HepG2 (cell line): ENCODE results near the gene FCER1G. TPM values are rescaled to one million over a fixed set of nuclear protein-coding genes. Genes with fewer than 3 reads are reported as not detected.

Experiments used
- ATAC-seq: fragments of 200-7000 bp; cut with Tn5 transposase; 3 replicates; pipeline ENCODE4 v1.9.1; 2020; ENCODE audit warnings: mild to moderate bottlenecking, moderate library complexity
- BruUV-seq: library from RNA; stranded (reverse); fragments of 400-500 nt; replicated peaks from 2 replicates; lab custom pipeline; 2021; lab: Mats Ljungman, UMichigan
- CTCF ChIA-PET: fragments of 300-600 bp; formaldehyde crosslinking; extraction: SDS; loops from one replicate; lab custom pipeline; 2021; ENCODE audit warnings: low total read pairs, inconsistent platforms, low intra/inter-chr PET ratio; lab: Yijun Ruan, JAX
- POLR2A ChIA-PET: fragments of 350-600 bp; sonication (Branson Sonifier 250); formaldehyde crosslinking; loops from one replicate; lab custom pipeline; 2020; ENCODE audit warnings: antibody characterized with exemption, inconsistent platforms; lab: Yijun Ruan, JAX
- DNase-seq: peaks from one replicate; pipeline ENCODE4 v3.0.0-alpha.2; 2015; ENCODE audit warnings: low spot score
- FAIRE-seq: peaks from 3 replicates; lab custom pipeline; 2011; peaks lifted over from hg19 to GRCh38; lab: Jason Lieb, UNC
- H2AFZ ChIP-seq: one replicate; pipeline ENCODE4 v1.6.1; 2011; ENCODE audit warnings: low read length, inconsistent platforms
- H3K27ac ChIP-seq: fragments of 300-600 bp; 3 replicates; pipeline ENCODE4 v1.8.0; 2011; ENCODE audit warnings: mixed run types, mild to moderate bottlenecking, mixed read lengths, low read length, inconsistent platforms; ENCODE audit not compliant: insufficient read depth; ENCODE audit errors: extremely low read length
- H3K27me3 ChIP-seq, 2 experiments: fragments of 200-600 bp in 1 of 2; 2 replicates in 1 of 2; 3 replicates in 1 of 2; pipeline versions ENCODE4 v1.6.0 to v1.8.0; 2011; ENCODE audit warnings: low read length in 2 of 2, mild to moderate bottlenecking in 2 of 2, moderate library complexity in 2 of 2, inconsistent platforms in 1 of 2; ENCODE audit not compliant: insufficient read depth in 2 of 2, control insufficient read depth in 1 of 2
- H3K36me3 ChIP-seq, 2 experiments: fragments of 200-600 bp in 1 of 2; replicated peaks in 1 of 2; 2 replicates in 1 of 2; 3 replicates in 1 of 2; pipeline versions ENCODE4 v1.5.1 to v1.8.0; 2011; ENCODE audit warnings: low read length in 2 of 2, inconsistent platforms in 1 of 2; ENCODE audit not compliant: insufficient read depth in 2 of 2, control insufficient read depth in 1 of 2
- H3K4me1 ChIP-seq: 2 replicates; pipeline ENCODE4 v1.5.1; 2012; ENCODE audit warnings: low read length, inconsistent platforms; ENCODE audit not compliant: insufficient read depth
- H3K4me2 ChIP-seq: 2 replicates; pipeline ENCODE4 v1.6.0; 2011; ENCODE audit warnings: low read depth, low read length, inconsistent platforms
- H3K4me3 ChIP-seq, 3 experiments: fragments of 200-600 bp in 1 of 3; sonication (generic), shearing (Covaris generic) in 1 of 3; replicated peaks in 1 of 3; 2 replicates each; pipeline ENCODE4 v1.5.1; 2011 to 2016; ENCODE audit warnings: low read length in 3 of 3, inconsistent platforms in 2 of 3, low read depth in 2 of 3, mild to moderate bottlenecking in 2 of 3, control low read depth in 1 of 3, mixed read lengths in 1 of 3; ENCODE audit not compliant: insufficient read depth in 1 of 3
- H3K79me2 ChIP-seq: one replicate; pipeline ENCODE4 v1.6.1; 2011; ENCODE audit warnings: low read length, inconsistent platforms; ENCODE audit not compliant: insufficient read depth
- H3K9ac ChIP-seq: 2 replicates; pipeline ENCODE4 v1.6.0; 2011; ENCODE audit warnings: mild to moderate bottlenecking, low read depth, low read length, inconsistent platforms; ENCODE audit not compliant: insufficient read depth
- H3K9me3 ChIP-seq: 2 replicates; pipeline ENCODE4 v1.5.1; 2012; ENCODE audit warnings: mild to moderate bottlenecking, low read length
- H4K20me1 ChIP-seq: 2 replicates; pipeline ENCODE4 v1.6.0; 2011; ENCODE audit warnings: inconsistent platforms, mild to moderate bottlenecking, low read length, moderate library complexity; ENCODE audit not compliant: insufficient read depth
- ARNT2 ChIP-seq: sonication (generic); formaldehyde crosslinking; IDR thresholded peaks from 2 replicates; pipeline ENCODE4 v1.8.0; 2022; ENCODE audit warnings: mild to moderate bottlenecking, low read depth, missing genetic modification reagents, moderate library complexity
- SNAI1 ChIP-seq: sonication (generic); formaldehyde crosslinking; IDR thresholded peaks from 2 replicates; pipeline ENCODE4 v1.5.0; 2020; ENCODE audit warnings: mild to moderate bottlenecking, missing genetic modification reagents, borderline replicate concordance
- ZFP36L2 ChIP-seq: sonication (generic); formaldehyde crosslinking; IDR thresholded peaks from 2 replicates; pipeline ENCODE4 v1.4.0; 2020; ENCODE audit warnings: missing genetic modification reagents
- ZNF382 ChIP-seq: sonication (generic); formaldehyde crosslinking; IDR thresholded peaks from 2 replicates; pipeline ENCODE4 v1.5.0; 2020; ENCODE audit warnings: missing genetic modification reagents, mild to moderate bottlenecking, borderline replicate concordance
- ZNF776 ChIP-seq: sonication (generic); formaldehyde crosslinking; IDR thresholded peaks from 2 replicates; pipeline ENCODE4 v1.4.0; 2020; ENCODE audit warnings: mild to moderate bottlenecking, missing genetic modification reagents
- WGBS: methylation state at CpG from one replicate; pipeline ENCODE4 v1.1.6; 2017; ENCODE audit warnings: low lambda C conversion rate; 5-methylcytosine and 5-hydroxymethylcytosine counted together
- in situ Hi-C: cut with HindIII; loops from 2 replicates; pipeline ENCODE4 v1.10.0; 2017; ENCODE audit warnings: low pct_unique_long_range_greater_than_20kb; ENCODE audit not compliant: extremely low pct_ligation_motif_present
- intact Hi-C: fragments of 100-400 bp; cut with micrococcal nuclease; formaldehyde crosslinking; loops from one replicate; pipeline ENCODE4 v1.10.0; 2022; ENCODE audit not compliant: unreplicated experiment
- polyA plus RNA-seq, 8 experiments: library from polyadenylated mRNA; depleted of rRNA in 3 of 8; stranded (reverse) in 7 of 8; unstranded in 1 of 8; fragments of >200 nt; fragmentation: Illumina TruSeq in 4 of 8; extraction: Trizol in 4 of 8; gene quantifications; 2 replicates each; pipeline versions ENCODE4 v1.2.1 to v1.2.3, GENCODE V29; 2011 to 2016; ENCODE audit warnings: low read depth in 4 of 8, missing spikeins in 1 of 8, mixed read lengths in 1 of 8; ENCODE audit not compliant: insufficient read depth in 1 of 8
- total RNA-seq, 5 experiments: library from RNA; depleted of rRNA; stranded (reverse); fragments of >200 nt; fragmentation: Illumina TruSeq; extraction: Trizol; gene quantifications; 2 replicates each; pipeline ENCODE4 v1.2.3, GENCODE V29; 2016; ENCODE audit warnings: low read depth in 1 of 5
- TF ChIP-seq, protein P1 (sequence below): fragments of 450-650 bp; IDR thresholded peaks from 2 replicates; pipeline ENCODE4 v1.6.1; 2017

FCER1G gene
- total and polyA plus RNA-seq, 2 of the 13 experiments (the other 11 are each of a cell fraction or from before 2014, with no cell fraction given): 1.3 to 6.4 TPM

DNA sequence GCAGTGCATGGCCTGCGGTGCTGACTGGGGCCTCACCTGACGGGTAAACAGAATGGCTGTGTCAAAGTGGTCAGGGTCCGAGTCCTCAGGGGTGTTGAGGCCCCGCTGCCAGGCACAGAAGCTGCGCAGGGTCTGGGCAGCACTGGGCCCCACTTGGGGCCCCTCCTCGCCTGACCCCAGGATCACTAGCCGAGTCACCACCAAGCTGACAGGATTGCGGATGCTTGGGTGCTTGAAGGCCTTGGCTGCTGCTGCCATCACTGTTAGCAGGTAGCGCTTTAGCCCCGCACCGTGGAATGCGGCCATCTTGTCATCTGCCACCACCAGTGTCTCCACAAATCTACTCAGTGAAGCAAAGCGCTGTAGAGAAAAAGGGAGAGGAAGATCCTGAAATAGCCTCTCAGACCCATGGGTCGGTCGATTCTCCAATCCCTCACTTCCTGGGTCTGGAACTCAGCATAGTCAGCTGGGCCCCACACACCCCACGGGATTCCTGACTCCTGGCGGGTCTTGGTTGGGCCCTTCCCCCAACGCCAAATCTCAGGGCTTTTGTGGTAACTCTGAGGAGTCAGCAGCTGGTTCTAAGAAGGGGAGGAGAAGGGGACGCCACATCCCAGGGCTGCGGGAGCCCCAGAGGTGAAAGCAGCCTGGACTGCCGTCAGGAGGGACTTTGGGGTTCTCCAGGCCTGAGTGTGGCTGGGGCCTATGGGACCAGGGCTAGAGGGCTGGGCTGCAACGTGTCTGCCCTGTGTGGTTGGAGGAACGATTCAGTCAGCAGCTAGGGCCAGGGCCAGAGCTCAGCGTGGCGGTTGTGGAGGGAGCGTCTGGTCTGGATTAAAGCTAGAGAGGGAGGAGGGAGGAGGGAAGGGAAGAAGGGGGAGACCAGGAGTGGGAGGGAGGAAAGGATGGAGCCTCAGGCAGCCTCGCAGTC lies 18.3 kb upstream of the FCER1G start (continued):
- no peak for TF ChIP-seq ZFP36L2 (CRISPR knock-in tag)

DNA sequence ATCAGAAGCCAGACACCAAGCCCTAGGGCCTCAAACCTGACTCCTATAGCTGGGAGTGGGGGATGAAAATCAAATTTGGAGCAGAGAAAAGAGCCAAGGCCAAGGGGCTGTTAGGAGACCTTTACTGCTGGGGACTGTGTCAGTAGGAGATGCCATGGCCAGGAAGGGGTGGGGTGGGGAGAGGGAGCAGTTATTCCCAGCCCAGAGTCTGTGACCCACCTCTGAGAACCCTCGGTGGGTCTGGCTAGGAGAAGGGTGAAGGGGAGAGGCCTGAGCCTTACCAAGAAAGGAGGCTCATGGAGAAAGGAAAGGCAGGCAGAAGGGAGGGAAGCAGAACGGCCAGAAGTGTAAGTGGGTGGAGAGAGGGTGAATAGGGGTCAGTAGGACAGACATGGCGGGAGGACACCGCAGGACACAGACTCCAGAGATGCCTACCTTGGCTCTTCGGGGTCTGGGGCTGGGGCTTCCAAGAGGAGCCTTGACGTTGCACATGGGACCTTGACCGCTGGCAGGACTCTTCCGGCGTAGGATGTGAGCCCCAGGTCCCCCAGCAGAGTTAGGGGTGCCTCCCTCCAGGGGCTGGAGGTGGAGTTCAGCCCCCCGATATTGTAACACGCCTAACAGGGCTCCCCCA lies 17.4 kb upstream of the FCER1G start:
- Histone ChIP-seq H3K4me3 (peak overlapping the region; percentile 54 to 85 (median 56)), H3K27ac (no peak overlapping the region), H3K4me1 (peaks cover 69% of the 10 kb centered on the region), H3K27me3 (no peaks in the 10 kb centered on the region; a peak in 1 of 5 replicates), H4K20me1 (no peaks in the 10 kb centered on the region), H3K9me3 (no peaks in the 10 kb centered on the region), H3K9ac (peak overlapping the region; percentile 56), H3K36me3 (no peaks in the 10 kb centered on the region), H2AFZ (no peak overlapping the region), H3K79me2 (peaks cover 3% of the 10 kb centered on the region), H3K4me2 (peak overlapping the region; percentile 98)
- CTCF ChIA-PET: no interaction called here
- TF ChIP-seq ZNF382 (CRISPR knock-in tag): no peak
- TF ChIP-seq ZNF776 (CRISPR knock-in tag): 0 out of 2 replicates have a peak, but pooled peaks have one; percentile 53
- TF ChIP-seq, protein P1, sequence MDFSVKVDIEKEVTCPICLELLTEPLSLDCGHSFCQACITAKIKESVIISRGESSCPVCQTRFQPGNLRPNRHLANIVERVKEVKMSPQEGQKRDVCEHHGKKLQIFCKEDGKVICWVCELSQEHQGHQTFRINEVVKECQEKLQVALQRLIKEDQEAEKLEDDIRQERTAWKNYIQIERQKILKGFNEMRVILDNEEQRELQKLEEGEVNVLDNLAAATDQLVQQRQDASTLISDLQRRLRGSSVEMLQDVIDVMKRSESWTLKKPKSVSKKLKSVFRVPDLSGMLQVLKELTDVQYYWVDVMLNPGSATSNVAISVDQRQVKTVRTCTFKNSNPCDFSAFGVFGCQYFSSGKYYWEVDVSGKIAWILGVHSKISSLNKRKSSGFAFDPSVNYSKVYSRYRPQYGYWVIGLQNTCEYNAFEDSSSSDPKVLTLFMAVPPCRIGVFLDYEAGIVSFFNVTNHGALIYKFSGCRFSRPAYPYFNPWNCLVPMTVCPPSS: no peak
- TF ChIP-seq ARNT2: 0 out of 2 replicates have a peak, but pooled peaks have one; percentile 7
- 0 out of 2 replicates have a peak, but pooled peaks have one; percentile 36 for TF ChIP-seq SNAI1
- in situ Hi-C loops (loop anchor here (5.0 kb wide), 1 partner anchor 185 kb away; no protein-coding TSS in a partner anchor), intact Hi-C loops (loop anchor here (1.0 kb wide), 1 partner anchor 28 kb away; no protein-coding TSS in a partner anchor)
- 43% methylated on average over 5 of the region's 11 CpGs for WGBS
- FAIRE-seq (no peak), ATAC-seq (no peak), DNase-seq (no peak)
- POLR2A ChIA-PET: interaction anchor here (0.9 to 3.5 kb wide), 10 partner anchors 19 to 202 kb away, joined by 3 to 44 read pairs (median 4); partner anchors contain the start of genes APOA2, B4GALT3, PPOX and SDHC
- no TSS peak for BruUV-seq
